Neural crest cell (in vitro differentiated cells): ENCODE data around the gene CHPF. TPM values are rescaled to one million over a fixed set of nuclear protein-coding genes. Genes with fewer than 3 reads are reported as not detected.

Experiments used
- DNase-seq: peaks from one replicate; pipeline ENCODE4 v3.0.0; 2021; ENCODE audit warnings: low read depth, mixed read lengths, low spot score
- H3K27ac Mint-ChIP-seq: one replicate; pipeline ENCODE4 v1.8.0; 2021; ENCODE audit warnings: mild to moderate bottlenecking, mixed read lengths; ENCODE audit not compliant: unreplicated experiment
- H3K27me3 Mint-ChIP-seq: 2 replicates; pipeline ENCODE4 v1.8.0; 2021; ENCODE audit warnings: low read depth, mild to moderate bottlenecking, mixed read lengths
- H3K36me3 Mint-ChIP-seq: 2 replicates; pipeline ENCODE4 v1.8.0; 2021; ENCODE audit warnings: low read depth, mild to moderate bottlenecking, mixed read lengths
- H3K4me1 Mint-ChIP-seq: 2 replicates; pipeline ENCODE4 v1.8.0; 2021; ENCODE audit warnings: mixed read lengths
- H3K4me3 Mint-ChIP-seq: one replicate; pipeline ENCODE4 v1.8.0; 2021; ENCODE audit warnings: mild to moderate bottlenecking, mixed read lengths
- H3K9me3 Mint-ChIP-seq: 2 replicates; pipeline ENCODE4 v1.8.0; 2021; ENCODE audit warnings: mixed read lengths
- total RNA-seq: library from RNA; stranded (reverse); gene quantifications from 2 replicates; pipeline ENCODE4 v1.2.1, GENCODE V29; 2021
- TF ChIP-seq, protein P1 (sequence below): fragments of 200-600 bp; sonication (generic); conservative IDR thresholded peaks from 2 replicates; pipeline ENCODE4 v1.5.0; 2021; ENCODE audit warnings: antibody characterized with exemption, mild to moderate bottlenecking

The CHPF gene
- total RNA-seq, 1 donor from 2014 or later = 30.0 TPM

DNA sequence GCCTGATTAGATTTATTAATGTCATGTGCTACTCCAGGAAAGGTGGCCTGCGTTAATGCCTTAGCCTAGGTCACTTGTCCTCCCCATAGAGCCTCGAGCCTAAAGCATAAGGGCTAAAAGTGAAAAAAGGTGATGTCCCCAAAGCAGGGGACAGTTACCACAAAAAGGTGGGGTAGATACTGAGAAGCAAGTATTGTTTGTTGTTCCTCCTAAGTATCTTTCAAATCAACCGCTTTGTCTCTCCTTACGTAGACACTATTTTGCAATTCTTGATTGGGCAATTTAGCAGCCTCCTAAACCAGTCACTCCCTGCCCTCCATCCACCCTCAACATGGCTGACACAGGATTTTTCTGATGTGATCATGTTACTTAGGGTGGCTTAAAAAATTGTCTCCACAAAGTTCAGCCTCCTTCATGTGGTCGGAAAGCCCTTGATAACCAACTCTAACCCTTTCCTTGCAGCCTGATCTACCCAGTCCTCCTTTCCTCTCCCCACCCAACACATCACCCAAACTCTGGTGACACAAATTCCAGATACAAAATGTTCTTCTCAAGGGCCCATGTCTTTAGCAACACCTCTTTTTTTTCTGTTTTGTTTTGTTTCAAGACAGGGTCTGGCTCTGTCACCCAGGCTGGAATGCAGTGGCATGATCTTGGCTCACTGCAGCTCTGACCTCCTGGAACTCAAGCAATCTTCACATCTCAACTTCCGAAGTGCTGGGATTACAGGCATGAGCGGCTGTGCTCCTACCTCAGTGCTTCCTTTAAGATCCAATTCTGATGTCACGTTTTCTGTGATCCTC, 35.4 kb upstream of the CHPF start:
- Mint-ChIP-seq H3K4me3 (no peak overlapping the region), H3K27me3 (peaks cover 5% of the 10 kb centered on the region), H3K36me3 (no peaks in the 10 kb centered on the region), H3K4me1 (peaks cover 24% of the 10 kb centered on the region), H3K9me3 (no peaks in the 10 kb centered on the region), H3K27ac (no peak overlapping the region)
- TF ChIP-seq, protein P1, sequence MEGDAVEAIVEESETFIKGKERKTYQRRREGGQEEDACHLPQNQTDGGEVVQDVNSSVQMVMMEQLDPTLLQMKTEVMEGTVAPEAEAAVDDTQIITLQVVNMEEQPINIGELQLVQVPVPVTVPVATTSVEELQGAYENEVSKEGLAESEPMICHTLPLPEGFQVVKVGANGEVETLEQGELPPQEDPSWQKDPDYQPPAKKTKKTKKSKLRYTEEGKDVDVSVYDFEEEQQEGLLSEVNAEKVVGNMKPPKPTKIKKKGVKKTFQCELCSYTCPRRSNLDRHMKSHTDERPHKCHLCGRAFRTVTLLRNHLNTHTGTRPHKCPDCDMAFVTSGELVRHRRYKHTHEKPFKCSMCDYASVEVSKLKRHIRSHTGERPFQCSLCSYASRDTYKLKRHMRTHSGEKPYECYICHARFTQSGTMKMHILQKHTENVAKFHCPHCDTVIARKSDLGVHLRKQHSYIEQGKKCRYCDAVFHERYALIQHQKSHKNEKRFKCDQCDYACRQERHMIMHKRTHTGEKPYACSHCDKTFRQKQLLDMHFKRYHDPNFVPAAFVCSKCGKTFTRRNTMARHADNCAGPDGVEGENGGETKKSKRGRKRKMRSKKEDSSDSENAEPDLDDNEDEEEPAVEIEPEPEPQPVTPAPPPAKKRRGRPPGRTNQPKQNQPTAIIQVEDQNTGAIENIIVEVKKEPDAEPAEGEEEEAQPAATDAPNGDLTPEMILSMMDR = no peak
- no peak for DNase-seq

GRCh38 chr2:219576505-219577388, 33.1 kb upstream of the CHPF start:
- peaks cover 27% of the 10 kb centered on the region for H3K4me1 Mint-ChIP-seq
- H3K9me3 Mint-ChIP-seq = no peaks in the 10 kb centered on the region
- DNase-seq = peak; percentile 28
- H3K27me3 Mint-ChIP-seq = peaks cover 5% of the 10 kb centered on the region
- H3K36me3 Mint-ChIP-seq = no peaks in the 10 kb centered on the region
- H3K27ac Mint-ChIP-seq = no peak overlapping the region
- TF ChIP-seq, protein P1 = no peak
- H3K4me3 Mint-ChIP-seq = peak overlapping the region; percentile 61

- Mint-ChIP-seq H3K9me3 (no peaks in the 10 kb centered on the region), H3K4me3 (peak overlapping the region; percentile 47), H3K36me3 (no peaks in the 10 kb centered on the region), H3K27me3 (peaks cover 5% of the 10 kb centered on the region), H3K4me1 (peaks cover 30% of the 10 kb centered on the region), H3K27ac (peak overlapping the region; percentile 57)
- no peak for DNase-seq
- TF ChIP-seq, protein P1 = no peak
Measured at GRCh38 chr2:219575566-219576504, 32.2 kb upstream of the CHPF start.

DNA sequence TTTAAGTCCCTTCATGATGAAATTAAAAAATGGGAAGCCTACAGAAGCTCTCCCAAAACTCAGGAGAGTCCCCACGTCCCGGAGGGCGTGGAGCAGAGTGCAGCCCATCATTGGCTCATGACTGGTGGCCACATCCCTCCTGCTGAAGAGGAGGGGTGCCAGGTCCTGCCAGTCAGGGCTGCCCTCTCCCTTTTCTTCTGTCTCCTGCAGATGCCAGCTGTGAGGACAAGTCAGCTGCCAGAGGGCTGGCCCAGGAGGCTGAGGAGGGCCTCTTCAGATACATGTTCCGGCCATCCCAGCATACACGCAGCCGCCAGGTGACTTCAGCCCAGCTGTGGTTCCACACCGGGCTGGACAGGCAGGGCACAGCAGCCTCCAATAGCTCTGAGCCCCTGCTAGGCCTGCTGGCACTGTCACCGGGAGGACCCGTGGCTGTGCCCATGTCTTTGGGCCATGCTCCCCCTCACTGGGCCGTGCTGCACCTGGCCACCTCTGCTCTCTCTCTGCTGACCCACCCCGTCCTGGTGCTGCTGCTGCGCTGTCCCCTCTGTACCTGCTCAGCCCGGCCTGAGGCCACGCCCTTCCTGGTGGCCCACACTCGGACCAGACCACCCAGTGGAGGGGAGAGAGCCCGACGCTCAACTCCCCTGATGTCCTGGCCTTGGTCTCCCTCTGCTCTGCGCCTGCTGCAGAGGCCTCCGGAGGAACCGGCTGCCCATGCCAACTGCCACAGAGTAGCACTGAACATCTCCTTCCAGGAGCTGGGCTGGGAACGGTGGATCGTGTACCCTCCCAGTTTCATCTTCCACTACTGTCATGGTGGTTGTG, 31.1 kb upstream of the CHPF start:
- Mint-ChIP-seq H3K4me1 (peaks cover 32% of the 10 kb centered on the region), H3K27ac (no peak overlapping the region), H3K36me3 (no peaks in the 10 kb centered on the region), H3K9me3 (no peaks in the 10 kb centered on the region), H3K27me3 (peaks cover 5% of the 10 kb centered on the region), H3K4me3 (no peak overlapping the region)
- DNase-seq = no peak
- TF ChIP-seq, protein P1 = no peak
